GM12864 (cell line): ENCODE data around the gene CELF1.

Experiments used
- DNase-seq: peaks from one replicate; pipeline ENCODE4 v3.0.0-alpha.2; 2011; ENCODE audit warnings: low read depth
- H3K4me3 ChIP-seq: 2 replicates; pipeline ENCODE4 v1.5.1; 2011; ENCODE audit warnings: mild to moderate bottlenecking, low read depth, low read length, control low read depth
- TF ChIP-seq, protein P1 (sequence below): IDR thresholded peaks from 2 replicates; pipeline ENCODE4 v1.5.1; 2011; ENCODE audit warnings: low read depth, mild to moderate bottlenecking, moderate library complexity, low read length, control low read depth, inconsistent platforms; ENCODE audit errors: missing control alignments

Gene CELF1

DNA sequence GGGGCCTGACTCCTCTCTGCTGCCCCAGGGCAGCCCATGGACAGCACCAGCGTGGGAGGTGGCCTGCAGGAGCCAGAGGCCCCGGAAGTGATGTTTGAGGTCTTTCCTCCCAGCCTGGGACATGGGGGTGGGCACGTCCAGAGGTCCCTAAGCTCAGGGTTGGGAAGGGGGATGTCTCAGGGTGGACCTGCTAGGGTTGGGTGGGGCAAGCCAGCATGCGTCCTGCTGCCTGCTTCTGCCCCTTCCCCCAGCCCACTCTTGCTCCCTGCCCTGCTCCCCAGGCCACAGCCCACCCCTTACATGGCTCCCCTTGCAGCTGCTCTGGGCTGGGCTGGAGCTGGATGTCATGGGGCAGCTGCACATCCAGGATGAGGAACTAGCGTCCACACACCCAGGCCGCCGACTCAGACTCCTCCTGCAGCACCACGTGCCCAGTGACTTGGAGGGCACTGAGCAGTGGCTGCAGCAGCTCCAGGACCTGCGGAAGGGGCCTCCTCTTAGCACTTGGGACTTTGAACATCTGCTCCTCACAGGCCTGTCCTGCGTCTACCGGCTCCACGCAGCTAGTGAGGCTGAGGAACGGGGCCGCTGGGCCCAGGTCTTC lies 34.9 kb upstream of the CELF1 start:
- DNase-seq: no peak
- TF ChIP-seq, protein P1, sequence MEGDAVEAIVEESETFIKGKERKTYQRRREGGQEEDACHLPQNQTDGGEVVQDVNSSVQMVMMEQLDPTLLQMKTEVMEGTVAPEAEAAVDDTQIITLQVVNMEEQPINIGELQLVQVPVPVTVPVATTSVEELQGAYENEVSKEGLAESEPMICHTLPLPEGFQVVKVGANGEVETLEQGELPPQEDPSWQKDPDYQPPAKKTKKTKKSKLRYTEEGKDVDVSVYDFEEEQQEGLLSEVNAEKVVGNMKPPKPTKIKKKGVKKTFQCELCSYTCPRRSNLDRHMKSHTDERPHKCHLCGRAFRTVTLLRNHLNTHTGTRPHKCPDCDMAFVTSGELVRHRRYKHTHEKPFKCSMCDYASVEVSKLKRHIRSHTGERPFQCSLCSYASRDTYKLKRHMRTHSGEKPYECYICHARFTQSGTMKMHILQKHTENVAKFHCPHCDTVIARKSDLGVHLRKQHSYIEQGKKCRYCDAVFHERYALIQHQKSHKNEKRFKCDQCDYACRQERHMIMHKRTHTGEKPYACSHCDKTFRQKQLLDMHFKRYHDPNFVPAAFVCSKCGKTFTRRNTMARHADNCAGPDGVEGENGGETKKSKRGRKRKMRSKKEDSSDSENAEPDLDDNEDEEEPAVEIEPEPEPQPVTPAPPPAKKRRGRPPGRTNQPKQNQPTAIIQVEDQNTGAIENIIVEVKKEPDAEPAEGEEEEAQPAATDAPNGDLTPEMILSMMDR: no peak

DNA sequence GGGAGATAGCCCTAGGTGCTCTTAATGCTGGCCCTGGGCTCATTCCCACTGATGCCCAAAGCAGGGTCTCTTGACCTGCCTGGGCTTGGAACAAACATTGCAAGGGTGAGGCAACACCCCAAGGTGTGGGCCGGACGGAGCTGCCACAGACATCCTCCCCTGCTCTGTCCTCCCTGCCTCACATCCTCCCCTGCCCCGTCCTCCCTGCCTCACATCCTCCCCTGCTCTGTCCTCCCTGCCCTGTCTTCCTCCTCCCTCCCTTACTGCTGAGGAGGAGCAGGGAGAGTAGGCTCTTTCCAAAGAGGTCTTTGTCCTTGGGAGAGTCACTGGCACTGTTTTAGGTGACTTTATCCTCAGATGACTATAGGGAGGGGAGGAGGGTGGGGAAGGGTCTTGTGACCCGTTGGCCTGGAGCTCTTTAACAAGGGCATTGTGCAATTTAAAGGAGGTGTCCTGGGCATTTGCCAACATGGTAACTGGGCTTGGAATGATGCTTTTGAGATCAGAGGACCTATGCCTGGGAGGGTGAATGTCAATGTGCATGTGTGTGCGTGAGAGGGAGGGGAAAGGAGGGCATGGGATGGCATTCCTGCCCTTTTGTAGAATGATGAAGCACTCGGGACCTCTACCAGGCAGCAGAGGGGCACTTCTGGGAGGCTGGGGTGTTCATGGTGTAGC lies 34.2 kb upstream of the CELF1 start:
- TF ChIP-seq, protein P1: no peak
- H3K4me3 ChIP-seq: no peak overlapping the region
- DNase-seq: no peak

More for the DNA sequence above, 34.9 kb upstream of the CELF1 start:
- no peak overlapping the region for H3K4me3 ChIP-seq

DNA sequence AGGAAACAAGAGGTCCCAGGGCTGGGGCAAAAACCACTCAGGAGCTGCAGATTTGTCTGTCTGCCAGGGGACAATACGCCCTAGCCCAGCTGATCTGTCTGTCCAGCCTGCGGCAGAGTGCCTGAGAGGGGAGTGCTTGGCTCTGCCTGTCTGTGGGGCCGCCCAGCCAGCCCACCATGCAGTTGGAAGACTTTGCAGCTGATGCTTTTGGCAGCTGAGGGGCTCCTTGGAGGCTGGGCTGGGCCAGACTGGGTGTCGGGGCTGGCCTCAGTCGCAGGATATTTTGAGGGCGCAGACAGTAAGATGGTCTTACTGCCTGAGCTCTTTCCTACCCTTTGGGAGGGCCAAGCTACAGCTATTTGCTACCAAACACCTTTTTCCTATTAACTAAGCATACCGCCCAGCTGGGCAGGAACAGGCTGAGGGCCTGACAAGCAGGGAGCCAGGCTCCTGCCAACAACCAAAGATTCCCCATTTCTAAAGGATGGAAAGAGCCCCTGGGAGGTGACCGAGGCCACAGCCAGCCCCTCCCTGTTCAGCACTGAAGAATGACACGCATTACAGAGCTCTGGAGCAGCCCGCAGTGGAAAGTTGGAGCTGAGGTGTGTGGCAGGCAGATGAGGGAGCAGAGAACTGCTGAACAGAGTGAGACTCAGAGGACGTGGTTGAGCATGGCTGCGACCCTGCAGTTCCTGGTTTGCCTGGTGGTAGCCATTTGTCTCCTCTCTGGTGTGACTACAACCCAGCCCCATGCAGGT lies 33.3 kb upstream of the CELF1 start, which contains the start of gene FAM180B:
Gene FAM180B, plus strand, starts transcription at position 581 of the 758 bp plus-strand sequence. Its CDS starts 91 bp downstream, at position 672.
- TF ChIP-seq, protein P1: no peak
- no peak within 1 kb of the TSS for H3K4me3 ChIP-seq
- DNase-seq: no peak

DNA sequence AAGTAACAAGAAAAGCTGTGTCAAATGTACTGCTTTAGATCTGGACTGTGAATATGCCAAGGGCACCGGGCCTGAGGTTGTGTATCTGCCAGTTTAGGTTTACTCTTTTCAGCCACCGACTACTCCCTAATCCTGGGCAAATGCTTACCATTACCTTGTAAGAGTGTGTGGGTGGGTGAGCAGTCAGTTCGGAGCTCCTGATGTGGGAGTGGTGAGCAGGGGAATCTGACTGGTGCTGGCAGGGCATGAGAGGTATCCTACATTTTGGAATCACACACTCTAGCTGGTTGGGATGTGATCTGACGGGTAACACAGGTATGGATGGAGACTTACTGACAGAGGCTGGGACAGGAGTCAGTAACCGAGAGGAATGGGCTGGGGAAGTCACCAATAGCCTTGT lies 30.9 kb upstream of the CELF1 start:
- TF ChIP-seq, protein P1: no peak
- H3K4me3 ChIP-seq: no peak overlapping the region
- no peak for DNase-seq

DNA sequence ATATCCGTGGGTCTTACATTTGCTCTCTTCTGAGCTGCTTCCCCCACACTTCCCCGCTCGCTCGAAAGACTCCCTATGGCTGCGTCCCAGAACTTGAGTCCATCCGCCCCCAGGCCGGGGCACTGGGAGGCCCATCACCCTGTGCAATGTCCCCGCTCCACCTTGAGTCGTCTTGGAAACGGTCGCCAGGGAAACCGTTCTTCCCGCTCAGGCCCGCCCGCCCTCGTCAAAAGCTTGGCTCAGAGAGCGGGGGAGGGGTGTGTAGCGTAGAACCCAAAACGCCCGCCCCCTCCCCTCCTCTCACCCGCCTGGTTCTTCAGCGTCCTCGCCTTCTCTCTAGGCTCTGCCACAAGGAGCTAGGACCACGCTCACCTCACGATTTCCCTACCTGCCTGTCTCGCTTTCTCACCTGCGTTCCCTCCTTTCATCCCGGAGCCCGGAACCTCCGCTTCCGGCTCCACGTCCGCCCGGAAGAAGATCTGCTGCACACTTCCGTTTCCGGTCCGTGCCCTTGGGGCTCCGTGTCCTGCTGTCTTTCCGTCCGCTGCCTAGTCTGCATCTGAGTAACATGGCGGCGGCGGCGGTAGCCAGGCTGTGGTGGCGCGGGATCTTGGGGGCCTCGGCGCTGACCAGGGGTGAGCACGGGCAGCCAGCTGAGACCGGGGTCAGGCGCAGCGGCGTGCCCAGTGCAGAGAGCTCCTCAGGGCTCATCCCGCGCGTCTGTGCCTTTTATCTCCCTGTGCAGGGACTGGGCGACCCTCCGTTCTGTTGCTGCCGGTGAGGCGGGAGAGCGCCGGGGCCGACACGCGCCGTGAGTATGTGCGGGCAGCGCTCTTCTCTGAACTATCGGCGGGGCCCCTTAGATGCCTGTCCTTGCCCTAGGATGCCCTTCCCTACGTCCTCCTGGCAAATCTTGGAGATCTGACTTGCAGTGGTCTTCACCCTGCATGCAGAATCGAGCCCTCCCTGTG lies 25.9 kb upstream of the CELF1 start, which contains the start of the genes KBTBD4 and NDUFS3:
Gene KBTBD4, minus strand, starts transcription at position 447 of the 971 bp plus-strand sequence. Its CDS starts 19 bp downstream, at position 428.
Gene NDUFS3, plus strand, starts transcription at position 551 of the 971 bp plus-strand sequence. Its CDS starts 18 bp downstream, at position 569.
- peak; percentile 74 for DNase-seq
- H3K4me3 ChIP-seq: peak within 1 kb of the TSS; percentile 79
- TF ChIP-seq, protein P1: no peak

DNA sequence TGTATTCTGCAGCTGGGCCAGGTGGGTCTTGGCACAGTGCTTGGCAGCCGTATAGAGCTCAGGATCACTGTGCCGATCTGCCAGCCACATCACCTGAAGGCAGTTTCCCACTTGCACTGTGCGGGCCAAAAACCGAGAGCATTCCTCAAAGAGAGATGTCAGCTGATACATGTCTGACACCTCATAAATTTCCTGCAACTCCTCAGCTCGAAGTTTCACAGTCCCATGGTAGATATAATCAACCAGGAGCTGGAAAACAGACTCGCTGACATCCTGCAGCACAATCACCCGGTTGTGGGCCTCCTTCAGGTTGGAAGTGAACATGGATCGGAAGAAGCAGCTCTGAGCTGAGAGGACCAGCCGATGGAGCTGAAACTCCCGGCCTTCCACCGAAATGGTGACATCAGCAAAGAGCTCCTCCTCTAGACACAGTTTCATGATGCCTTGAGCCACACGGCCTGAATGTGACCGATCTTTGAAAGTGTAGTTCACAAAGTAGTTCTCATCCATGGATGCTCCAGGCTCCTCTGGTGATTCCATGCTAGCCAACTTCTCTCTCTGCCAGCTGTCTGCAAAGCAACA lies 24.6 kb upstream of the CELF1 start:
- no peak for DNase-seq
- H3K4me3 ChIP-seq: peak overlapping the region; percentile 79
- TF ChIP-seq, protein P1: no peak
